Activated T-cell treated with anti-CD3 and anti-CD28 coated beads, Interleukin-2, amount 50 U/mL, for 4 hours (primary cell): Measurements from ENCODE around the gene FBXL15. TPM values are rescaled to one million over a fixed set of nuclear protein-coding genes. Genes with fewer than 3 reads are reported as not detected.
A peak's percentile ranks its signal among the peaks of the same experiment; 100 is the strongest.

Experiments
- ATAC-seq, 2 donors: fragments of 200-7000 bp; cut with Tn5 transposase; one replicate each; pipeline ENCODE4 v1.10.0; 2021
- DNase-seq: peaks from one replicate; pipeline ENCODE4 v3.0.0-alpha.2; 2020
- H3K27me3 Mint-ChIP-seq: one replicate; pipeline ENCODE4 v1.8.0; 2021; ENCODE audit warnings: low read depth, mixed read lengths
- H3K36me3 Mint-ChIP-seq: one replicate; pipeline ENCODE4 v1.8.0; 2022; ENCODE audit warnings: mixed read lengths; ENCODE audit not compliant: insufficient read depth
- H3K4me1 Mint-ChIP-seq: one replicate; pipeline ENCODE4 v1.8.0; 2021; ENCODE audit warnings: low read depth, mixed read lengths
- H3K4me3 Mint-ChIP-seq: one replicate; pipeline ENCODE4 v1.8.0; 2021; ENCODE audit warnings: mild to moderate bottlenecking, moderate library complexity, mixed read lengths
- H3K9me3 Mint-ChIP-seq: one replicate; pipeline ENCODE4 v1.8.0; 2021; ENCODE audit warnings: mixed read lengths
- total RNA-seq, 3 donors: library from RNA; stranded (reverse); gene quantifications; one replicate each; pipeline ENCODE4 v1.2.1, GENCODE V29; 2021

Gene FBXL15
- total RNA-seq, 3 donors from 2014 or later = 16.5 to 17.7 (median 16.6) TPM

DNA sequence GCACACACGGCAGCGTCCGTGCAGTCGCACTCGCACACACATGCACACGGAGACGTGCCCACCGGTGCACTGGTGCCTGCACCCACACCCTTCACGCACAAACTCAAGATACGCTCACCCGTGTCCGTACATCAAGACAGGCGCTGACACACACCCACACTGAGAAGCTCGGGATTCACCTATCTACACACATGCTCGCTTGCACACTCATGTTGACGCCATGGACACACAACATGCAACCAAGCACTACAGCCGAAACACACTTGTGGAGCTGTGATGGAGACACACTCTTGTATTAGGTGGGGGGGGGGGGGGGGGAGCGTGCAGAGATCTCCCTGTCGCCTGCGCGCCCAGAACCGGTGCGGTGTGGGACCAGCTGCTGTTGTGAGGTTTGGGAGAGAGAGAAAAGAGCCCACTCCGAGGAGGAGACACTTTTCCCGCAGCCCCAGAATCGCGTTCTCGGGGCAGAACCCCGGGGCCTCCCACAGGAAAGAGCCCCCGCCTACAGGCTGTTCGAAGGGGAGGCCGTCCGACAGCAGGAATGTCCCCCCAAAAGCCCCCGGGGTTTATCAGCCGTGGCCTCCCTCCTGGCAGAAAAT is 25.7 kb upstream of the FBXL15 start:
- H3K36me3 Mint-ChIP-seq = peaks cover 25% of the 10 kb centered on the region
- peak; percentile 25 to 26 for ATAC-seq
- peaks cover 39% of the 10 kb centered on the region for H3K4me1 Mint-ChIP-seq
- H3K27me3 Mint-ChIP-seq = no peaks in the 10 kb centered on the region
- H3K4me3 Mint-ChIP-seq = peak overlapping the region; percentile 97
- H3K9me3 Mint-ChIP-seq = no peaks in the 10 kb centered on the region
- DNase-seq = no peak

DNA sequence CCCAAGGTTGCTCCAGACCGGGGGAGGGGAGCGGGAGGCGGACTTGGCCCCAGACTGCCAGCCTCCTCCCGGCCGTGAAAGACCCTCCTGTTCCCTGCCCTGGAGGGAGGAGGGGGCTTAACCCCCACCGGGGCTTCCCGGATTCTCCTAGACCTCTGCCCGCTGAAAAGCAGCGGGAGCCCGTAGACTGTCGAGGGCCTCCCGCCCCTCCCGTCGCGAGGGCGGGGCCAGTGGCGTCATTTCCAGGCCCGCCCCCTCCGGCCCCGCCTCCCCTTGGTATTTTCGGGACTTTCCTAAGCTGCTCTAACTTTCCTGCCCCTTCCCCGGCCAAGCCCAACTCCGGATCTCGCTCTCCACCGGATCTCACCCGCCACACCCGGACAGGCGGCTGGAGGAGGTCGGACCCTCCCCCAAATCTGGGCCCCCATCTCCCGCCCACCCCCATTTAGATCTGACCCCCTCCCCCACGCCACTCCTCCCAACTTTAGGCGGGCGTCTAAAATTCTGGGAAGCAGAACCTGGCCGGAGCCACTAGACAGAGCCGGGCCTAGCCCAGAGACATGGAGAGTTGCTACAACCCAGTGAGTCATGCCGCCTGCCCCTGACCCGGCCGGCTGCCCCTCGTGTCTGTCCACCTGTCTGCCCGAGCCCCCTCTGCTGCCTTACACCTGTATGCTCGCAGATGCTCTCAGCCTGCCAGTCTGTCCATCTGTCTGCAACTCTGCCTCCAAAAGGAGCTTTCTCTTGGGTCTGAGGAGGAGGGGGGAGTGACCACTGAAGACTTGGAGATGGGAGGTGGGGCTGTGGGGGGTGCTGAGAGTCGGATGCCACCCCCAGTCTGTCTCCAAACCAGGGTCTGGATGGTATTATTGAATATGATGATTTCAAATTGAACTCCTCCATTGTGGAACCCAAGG is 25.0 kb upstream of the FBXL15 start, which contains the start of gene NFKB2:
NFKB2 (plus strand) TSS at position 306 of the 917 bp plus-strand sequence; CDS start at position 561, 255 bp downstream.
- peaks cover 44% of the 10 kb centered on the region for H3K4me1 Mint-ChIP-seq

DNA sequence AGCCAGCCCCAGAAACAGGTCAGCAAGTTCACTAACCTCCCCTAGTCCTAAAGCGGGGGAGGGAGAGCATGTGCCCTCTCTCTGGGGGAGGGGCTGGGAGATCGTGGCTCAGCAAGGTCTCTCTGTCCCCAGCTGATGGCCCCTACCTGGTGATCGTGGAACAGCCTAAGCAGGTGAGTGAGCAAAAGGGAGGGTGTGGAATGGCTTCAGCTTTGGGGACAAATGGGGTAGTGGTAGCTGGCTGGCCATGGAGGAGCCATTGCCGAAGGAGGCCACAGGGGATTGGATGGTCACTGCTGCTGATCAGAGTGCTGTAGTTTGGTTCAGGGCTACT is 24.4 kb upstream of the FBXL15 start:
- Mint-ChIP-seq H3K36me3 (peaks cover 28% of the 10 kb centered on the region), H3K9me3 (no peaks in the 10 kb centered on the region), H3K4me1 (peaks cover 44% of the 10 kb centered on the region), H3K27me3 (no peaks in the 10 kb centered on the region), H3K4me3 (peak overlapping the region; percentile 97)
- DNase-seq (no peak), ATAC-seq (no peak)

More for the DNA sequence above, 25.0 kb upstream of the FBXL15 start, which contains the start of gene NFKB2:
- peak; percentile 29 to 39 for ATAC-seq
- no peaks in the 10 kb centered on the region for H3K9me3 Mint-ChIP-seq
- peaks cover 28% of the 10 kb centered on the region for H3K36me3 Mint-ChIP-seq
- H3K27me3 Mint-ChIP-seq = no peaks in the 10 kb centered on the region
- peak within 1 kb of the TSS; percentile 97 for H3K4me3 Mint-ChIP-seq
- DNase-seq = peak; percentile 92

DNA sequence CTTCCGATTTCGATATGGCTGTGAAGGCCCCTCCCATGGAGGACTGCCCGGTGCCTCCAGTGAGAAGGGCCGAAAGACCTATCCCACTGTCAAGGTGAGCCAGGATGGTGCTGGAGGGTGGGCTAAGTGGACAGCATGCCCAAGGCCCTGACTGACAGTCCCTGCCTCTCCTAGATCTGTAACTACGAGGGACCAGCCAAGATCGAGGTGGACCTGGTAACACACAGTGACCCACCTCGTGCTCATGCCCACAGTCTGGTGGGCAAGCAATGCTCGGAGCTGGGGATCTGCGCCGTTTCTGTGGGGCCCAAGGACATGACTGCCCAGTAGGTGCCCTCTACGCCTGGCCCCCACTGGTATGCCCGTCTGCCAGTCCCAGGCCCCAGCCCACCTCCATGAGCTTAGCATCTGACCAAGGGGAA is 23.9 kb upstream of the FBXL15 start:
- Mint-ChIP-seq H3K4me1 (peaks cover 44% of the 10 kb centered on the region), H3K4me3 (peak overlapping the region; percentile 97), H3K9me3 (no peaks in the 10 kb centered on the region), H3K27me3 (no peaks in the 10 kb centered on the region), H3K36me3 (peaks cover 28% of the 10 kb centered on the region)
- ATAC-seq (no peak), DNase-seq (no peak)

DNA sequence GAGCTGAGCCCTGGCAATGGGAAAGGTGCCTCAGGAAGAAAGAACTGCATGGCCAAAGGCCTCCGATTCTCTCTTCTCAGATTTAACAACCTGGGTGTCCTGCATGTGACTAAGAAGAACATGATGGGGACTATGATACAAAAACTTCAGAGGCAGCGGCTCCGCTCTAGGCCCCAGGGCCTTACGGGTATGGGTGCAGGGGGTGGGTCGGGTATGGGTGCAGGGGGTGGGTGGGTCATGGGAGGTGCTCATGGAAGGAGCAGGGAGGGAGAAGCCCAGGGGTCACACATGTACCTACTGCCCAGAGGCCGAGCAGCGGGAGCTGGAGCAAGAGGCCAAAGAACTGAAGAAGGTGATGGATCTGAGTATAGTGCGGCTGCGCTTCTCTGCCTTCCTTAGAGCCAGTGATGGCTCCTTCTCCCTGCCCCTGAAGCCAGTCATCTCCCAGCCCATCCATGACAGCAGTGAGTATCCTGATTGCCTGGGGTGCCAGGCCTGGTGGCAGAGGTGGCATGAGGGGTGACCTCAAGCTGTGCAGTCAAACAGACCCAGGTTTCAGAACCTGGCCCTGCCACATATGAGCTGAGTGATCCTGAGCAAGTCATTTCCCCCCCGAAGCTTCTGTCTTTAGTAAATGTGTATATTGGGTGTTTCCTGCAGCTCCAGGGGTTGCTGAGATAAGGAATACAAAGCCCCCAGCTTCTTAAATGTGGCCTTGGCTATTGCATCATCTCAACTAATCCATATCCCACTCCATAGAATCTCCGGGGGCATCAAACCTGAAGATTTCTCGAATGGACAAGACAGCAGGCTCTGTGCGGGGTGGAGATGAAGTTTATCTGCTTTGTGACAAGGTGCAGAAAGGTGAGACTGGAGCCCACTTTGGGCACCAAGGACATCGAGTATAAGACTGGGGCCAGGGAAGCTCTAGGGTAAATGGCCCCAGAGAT is 23.1 kb upstream of the FBXL15 start:
- Mint-ChIP-seq H3K27me3 (no peaks in the 10 kb centered on the region), H3K36me3 (peaks cover 30% of the 10 kb centered on the region), H3K4me1 (peaks cover 44% of the 10 kb centered on the region), H3K9me3 (no peaks in the 10 kb centered on the region), H3K4me3 (peak overlapping the region; percentile 97)
- DNase-seq = no peak
- no peak for ATAC-seq

DNA sequence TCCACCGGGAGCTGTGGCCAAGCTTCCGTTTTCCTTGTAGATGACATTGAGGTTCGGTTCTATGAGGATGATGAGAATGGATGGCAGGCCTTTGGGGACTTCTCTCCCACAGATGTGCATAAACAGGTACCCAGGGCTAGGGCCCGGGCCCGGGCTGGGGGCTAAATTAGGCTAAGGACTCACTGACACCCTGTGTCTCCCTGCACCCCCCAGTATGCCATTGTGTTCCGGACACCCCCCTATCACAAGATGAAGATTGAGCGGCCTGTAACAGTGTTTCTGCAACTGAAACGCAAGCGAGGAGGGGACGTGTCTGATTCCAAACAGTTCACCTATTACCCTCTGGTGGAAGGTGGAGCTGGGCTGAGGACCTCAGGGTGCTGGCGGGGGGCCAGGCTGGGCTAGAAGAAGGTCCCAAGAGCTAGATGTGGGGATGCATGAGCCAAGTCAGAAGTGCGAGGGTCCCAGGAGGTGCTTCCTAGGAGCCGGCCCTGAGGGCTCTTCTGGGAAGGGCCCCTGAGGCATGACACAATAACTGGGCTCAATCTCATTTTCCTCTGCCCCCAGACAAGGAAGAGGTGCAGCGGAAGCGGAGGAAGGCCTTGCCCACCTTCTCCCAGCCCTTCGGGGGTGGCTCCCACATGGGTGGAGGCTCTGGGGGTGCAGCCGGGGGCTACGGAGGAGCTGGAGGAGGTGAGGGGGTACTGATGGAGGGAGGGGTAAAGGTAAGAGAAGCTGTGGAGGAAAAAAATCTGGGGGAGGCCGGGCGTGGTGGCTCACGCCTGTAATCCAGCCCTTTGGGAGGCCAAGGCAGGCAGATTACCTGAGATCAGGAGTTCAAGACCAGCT is 22.2 kb upstream of the FBXL15 start:
- H3K9me3 Mint-ChIP-seq = no peaks in the 10 kb centered on the region
- no peak for DNase-seq
- H3K36me3 Mint-ChIP-seq = peaks cover 31% of the 10 kb centered on the region
- ATAC-seq = no peak
- H3K4me1 Mint-ChIP-seq = peaks cover 37% of the 10 kb centered on the region
- no peaks in the 10 kb centered on the region for H3K27me3 Mint-ChIP-seq
- peak overlapping the region; percentile 97 for H3K4me3 Mint-ChIP-seq

DNA sequence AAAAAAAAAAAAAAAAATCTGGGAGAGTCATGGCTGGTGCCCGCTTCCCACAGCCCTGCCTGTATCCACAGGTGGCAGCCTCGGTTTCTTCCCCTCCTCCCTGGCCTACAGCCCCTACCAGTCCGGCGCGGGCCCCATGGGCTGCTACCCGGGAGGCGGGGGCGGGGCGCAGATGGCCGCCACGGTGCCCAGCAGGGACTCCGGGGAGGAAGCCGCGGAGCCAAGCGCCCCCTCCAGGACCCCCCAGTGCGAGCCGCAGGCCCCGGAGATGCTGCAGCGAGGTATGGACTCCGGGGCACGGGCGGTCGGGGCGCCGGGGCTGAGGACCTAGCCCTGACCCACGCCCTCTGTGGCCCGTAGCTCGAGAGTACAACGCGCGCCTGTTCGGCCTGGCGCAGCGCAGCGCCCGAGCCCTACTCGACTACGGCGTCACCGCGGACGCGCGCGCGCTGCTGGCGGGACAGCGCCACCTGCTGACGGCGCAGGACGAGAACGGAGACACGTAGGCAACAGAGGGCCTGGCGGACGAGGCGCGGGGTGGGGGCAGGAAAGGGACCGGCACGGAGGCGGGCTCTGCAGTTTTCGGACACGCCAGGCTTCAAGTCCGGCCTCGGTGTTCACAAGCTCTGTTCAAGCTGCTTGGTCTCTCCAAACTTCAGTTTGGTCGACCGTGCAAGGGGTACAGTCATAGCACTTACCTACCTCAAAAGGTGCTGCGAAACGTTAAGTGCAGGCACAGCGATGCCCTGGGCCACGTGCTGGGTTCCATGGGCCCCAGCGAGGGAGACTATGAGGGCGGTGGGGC is 21.2 kb upstream of the FBXL15 start:
- Mint-ChIP-seq H3K36me3 (peaks cover 31% of the 10 kb centered on the region), H3K4me1 (peaks cover 35% of the 10 kb centered on the region), H3K4me3 (peak overlapping the region; percentile 97), H3K9me3 (no peaks in the 10 kb centered on the region), H3K27me3 (no peaks in the 10 kb centered on the region)
- ATAC-seq = peak; percentile 55 to 57
- peak; percentile 85 for DNase-seq

DNA sequence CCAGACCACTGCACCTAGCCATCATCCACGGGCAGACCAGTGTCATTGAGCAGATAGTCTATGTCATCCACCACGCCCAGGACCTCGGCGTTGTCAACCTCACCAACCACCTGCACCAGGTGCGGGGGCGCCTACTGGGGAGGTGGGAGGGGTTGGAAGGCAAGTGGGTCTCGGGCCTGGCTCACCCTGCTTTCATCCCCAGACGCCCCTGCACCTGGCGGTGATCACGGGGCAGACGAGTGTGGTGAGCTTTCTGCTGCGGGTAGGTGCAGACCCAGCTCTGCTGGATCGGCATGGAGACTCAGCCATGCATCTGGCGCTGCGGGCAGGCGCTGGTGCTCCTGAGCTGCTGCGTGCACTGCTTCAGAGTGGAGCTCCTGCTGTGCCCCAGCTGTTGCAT is 20.6 kb upstream of the FBXL15 start:
- H3K4me3 Mint-ChIP-seq = peak overlapping the region; percentile 97
- H3K36me3 Mint-ChIP-seq = peaks cover 31% of the 10 kb centered on the region
- peaks cover 35% of the 10 kb centered on the region for H3K4me1 Mint-ChIP-seq
- H3K27me3 Mint-ChIP-seq = no peaks in the 10 kb centered on the region
- no peaks in the 10 kb centered on the region for H3K9me3 Mint-ChIP-seq
- no peak for DNase-seq
- no peak for ATAC-seq

DNA sequence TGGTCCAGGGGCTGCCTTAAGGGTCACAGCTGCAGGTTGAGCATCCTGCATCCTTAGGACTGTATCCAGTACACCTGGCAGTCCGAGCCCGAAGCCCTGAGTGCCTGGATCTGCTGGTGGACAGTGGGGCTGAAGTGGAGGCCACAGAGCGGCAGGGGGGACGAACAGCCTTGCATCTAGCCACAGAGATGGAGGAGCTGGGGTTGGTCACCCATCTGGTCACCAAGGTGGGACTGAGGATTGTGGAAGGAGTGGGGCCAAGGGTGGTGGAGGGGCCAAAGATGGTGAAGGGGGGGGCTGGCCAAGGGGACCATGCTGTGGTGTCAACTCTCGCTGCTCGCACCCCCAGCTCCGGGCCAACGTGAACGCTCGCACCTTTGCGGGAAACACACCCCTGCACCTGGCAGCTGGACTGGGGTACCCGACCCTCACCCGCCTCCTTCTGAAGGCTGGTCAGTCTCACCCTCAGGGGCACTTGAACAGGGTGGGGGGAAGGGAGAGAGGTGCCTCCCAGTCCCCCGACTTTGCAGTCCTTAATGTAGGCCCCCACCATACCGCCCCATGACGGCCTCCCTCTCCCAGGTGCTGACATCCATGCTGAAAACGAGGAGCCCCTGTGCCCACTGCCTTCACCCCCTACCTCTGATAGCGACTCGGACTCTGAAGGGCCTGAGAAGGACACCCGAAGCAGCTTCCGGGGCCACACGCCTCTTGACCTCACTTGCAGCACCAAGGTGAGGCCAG is 19.9 kb upstream of the FBXL15 start:
- ATAC-seq = no peak
- H3K9me3 Mint-ChIP-seq = no peaks in the 10 kb centered on the region
- peaks cover 31% of the 10 kb centered on the region for H3K36me3 Mint-ChIP-seq
- H3K4me1 Mint-ChIP-seq = peaks cover 35% of the 10 kb centered on the region
- no peak overlapping the region for H3K4me3 Mint-ChIP-seq
- no peak for DNase-seq
- H3K27me3 Mint-ChIP-seq = no peaks in the 10 kb centered on the region

DNA sequence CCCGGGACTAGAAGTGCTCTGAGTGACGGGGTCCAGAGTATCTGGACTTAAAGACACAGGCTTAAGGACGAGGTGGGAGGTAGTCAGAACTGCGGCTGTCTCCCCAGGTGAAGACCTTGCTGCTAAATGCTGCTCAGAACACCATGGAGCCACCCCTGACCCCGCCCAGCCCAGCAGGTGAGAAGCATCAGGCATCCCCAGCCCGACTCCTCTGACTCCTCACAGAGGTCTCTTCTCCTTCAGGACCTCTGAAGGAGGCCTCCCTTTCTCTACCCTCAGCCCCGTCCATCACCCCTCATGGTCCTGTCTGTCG is 19.3 kb upstream of the FBXL15 start:
- H3K27me3 Mint-ChIP-seq = no peaks in the 10 kb centered on the region
- peaks cover 33% of the 10 kb centered on the region for H3K4me1 Mint-ChIP-seq
- no peaks in the 10 kb centered on the region for H3K9me3 Mint-ChIP-seq
- peaks cover 29% of the 10 kb centered on the region for H3K36me3 Mint-ChIP-seq
- no peak for DNase-seq
- no peak overlapping the region for H3K4me3 Mint-ChIP-seq
- ATAC-seq = no peak

DNA sequence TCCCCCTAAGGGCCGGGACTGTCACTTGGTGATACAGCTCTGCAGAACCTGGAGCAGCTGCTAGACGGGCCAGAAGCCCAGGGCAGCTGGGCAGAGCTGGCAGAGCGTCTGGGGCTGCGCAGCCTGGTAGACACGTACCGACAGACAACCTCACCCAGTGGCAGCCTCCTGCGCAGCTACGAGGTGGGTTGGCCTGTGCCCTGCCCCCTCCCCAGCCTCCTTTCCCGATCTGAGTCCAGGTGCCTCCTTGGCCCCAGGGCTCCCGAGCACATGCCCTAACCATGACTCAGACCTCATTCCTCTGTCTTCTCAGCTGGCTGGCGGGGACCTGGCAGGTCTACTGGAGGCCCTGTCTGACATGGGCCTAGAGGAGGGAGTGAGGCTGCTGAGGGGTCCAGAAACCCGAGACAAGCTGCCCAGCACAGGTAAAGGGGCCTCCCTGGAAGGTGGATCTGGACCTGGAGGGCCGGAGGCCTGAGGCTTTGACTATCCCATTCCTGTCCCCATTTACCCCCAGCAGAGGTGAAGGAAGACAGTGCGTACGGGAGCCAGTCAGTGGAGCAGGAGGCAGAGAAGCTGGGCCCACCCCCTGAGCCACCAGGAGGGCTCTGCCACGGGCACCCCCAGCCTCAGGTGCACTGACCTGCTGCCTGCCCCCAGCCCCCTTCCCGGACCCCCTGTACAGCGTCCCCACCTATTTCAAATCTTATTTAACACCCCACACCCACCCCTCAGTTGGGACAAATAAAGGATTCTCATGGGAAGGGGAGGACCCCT is 18.7 kb upstream of the FBXL15 start:
- ATAC-seq (no peak), DNase-seq (no peak)
- Mint-ChIP-seq H3K4me1 (peaks cover 26% of the 10 kb centered on the region), H3K4me3 (no peak overlapping the region), H3K9me3 (no peaks in the 10 kb centered on the region), H3K36me3 (peaks cover 22% of the 10 kb centered on the region), H3K27me3 (no peaks in the 10 kb centered on the region)

DNA sequence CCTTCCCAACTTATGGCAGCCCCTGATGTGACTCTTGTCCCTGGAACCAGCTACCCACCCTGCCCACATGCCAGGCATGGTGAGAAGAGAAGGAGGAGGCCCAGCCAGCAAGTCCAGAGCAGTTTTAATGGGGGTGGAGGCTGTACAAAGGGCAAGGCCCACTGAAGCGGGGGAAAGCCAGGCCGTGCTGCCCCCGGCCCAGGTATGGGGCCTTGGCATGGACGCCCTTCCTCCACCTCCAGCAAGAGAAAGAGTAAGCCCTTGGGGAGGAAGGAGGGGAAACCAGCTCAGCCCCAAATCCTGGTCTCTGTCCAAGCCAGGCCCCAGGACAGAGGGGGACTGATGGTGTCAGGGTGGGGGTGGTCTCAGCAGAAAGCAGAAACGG is 18.1 kb upstream of the FBXL15 start:
- no peaks in the 10 kb centered on the region for H3K27me3 Mint-ChIP-seq

More for the DNA sequence above, 18.1 kb upstream of the FBXL15 start:
- H3K9me3 Mint-ChIP-seq = no peaks in the 10 kb centered on the region
- peaks cover 24% of the 10 kb centered on the region for H3K4me1 Mint-ChIP-seq
- H3K4me3 Mint-ChIP-seq = no peak overlapping the region
- H3K36me3 Mint-ChIP-seq = peaks cover 20% of the 10 kb centered on the region
- no peak for ATAC-seq
- no peak for DNase-seq
